ENCODE data around the gene SRPK2. TPM values are rescaled to one million over a fixed set of nuclear protein-coding genes. Genes with fewer than 3 reads are reported as not detected.
A peak's percentile ranks its signal among the peaks of the same experiment; 100 is the strongest.

Gene SRPK2
- total RNA-seq, 1 donor from 2014 or later, result 69.5 TPM

DNA sequence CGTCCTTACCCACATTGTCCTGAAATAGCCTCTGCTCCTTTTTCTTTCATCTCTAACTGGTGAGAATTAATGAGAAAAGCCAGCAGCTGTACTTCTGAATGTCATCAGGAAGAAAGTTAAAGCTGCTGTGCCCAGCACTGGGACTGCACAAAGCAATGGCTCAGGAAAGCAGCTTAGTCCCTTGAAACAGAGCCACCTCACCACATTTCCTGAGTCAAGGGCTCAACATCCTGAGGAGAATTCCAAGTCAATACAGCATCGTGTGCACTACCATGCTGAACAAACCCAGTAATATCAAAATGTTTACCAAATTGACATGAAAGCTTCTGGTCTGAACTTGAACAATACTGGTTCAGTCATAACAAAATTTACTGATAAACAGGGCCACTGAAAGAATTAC, 234.6 kb downstream of the SRPK2 start:
- H3K36me3 Mint-ChIP-seq (ENCODE audit: unreplicated experiment), result peaks cover 21% of the 10 kb centered on the region
- no peaks in the 10 kb centered on the region for H3K27me3 Mint-ChIP-seq (ENCODE audit: unreplicated experiment)
- no peak for DNase-seq (ENCODE audit: extremely low spot score, unreplicated experiment)
- TF ChIP-seq, protein P1, sequence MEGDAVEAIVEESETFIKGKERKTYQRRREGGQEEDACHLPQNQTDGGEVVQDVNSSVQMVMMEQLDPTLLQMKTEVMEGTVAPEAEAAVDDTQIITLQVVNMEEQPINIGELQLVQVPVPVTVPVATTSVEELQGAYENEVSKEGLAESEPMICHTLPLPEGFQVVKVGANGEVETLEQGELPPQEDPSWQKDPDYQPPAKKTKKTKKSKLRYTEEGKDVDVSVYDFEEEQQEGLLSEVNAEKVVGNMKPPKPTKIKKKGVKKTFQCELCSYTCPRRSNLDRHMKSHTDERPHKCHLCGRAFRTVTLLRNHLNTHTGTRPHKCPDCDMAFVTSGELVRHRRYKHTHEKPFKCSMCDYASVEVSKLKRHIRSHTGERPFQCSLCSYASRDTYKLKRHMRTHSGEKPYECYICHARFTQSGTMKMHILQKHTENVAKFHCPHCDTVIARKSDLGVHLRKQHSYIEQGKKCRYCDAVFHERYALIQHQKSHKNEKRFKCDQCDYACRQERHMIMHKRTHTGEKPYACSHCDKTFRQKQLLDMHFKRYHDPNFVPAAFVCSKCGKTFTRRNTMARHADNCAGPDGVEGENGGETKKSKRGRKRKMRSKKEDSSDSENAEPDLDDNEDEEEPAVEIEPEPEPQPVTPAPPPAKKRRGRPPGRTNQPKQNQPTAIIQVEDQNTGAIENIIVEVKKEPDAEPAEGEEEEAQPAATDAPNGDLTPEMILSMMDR (IDR thresholded peaks at IDR 0.05), result no peak
- peaks cover 8% of the 10 kb centered on the region for H3K4me1 Mint-ChIP-seq (ENCODE audit: unreplicated experiment)
- no peak overlapping the region for H3K27ac Mint-ChIP-seq (ENCODE audit: unreplicated experiment)
- H3K4me3 Mint-ChIP-seq (ENCODE audit: unreplicated experiment), result no peak overlapping the region
- no peaks in the 10 kb centered on the region for H3K9me3 Mint-ChIP-seq (ENCODE audit: unreplicated experiment)

DNA sequence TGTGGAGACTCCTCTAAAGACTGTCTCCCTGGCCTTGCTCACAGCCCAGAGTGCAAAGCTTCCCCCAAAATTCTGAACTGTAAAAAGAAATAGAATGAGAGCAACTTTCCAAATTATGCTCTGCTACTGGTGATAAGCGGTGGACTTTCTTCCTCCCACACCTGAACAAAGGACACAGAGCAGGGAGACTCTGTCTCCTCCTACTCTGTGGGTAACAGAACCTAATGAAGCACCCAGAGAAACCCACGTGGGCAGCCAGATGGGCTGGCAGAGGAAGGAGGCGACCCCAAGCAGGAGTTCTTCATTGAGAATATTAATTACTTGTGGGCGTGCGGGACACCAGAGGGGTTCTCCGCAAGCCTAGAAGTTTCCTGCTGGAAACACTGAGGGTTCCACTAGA, 235.2 kb downstream of the SRPK2 start:
- H3K27me3 Mint-ChIP-seq (ENCODE audit: unreplicated experiment), result no peaks in the 10 kb centered on the region
- TF ChIP-seq, protein P1 (IDR thresholded peaks at IDR 0.05), result no peak
- H3K4me3 Mint-ChIP-seq (ENCODE audit: unreplicated experiment), result no peak overlapping the region
- H3K9me3 Mint-ChIP-seq (ENCODE audit: unreplicated experiment), result no peaks in the 10 kb centered on the region
- peaks cover 21% of the 10 kb centered on the region for H3K36me3 Mint-ChIP-seq (ENCODE audit: unreplicated experiment)
- H3K4me1 Mint-ChIP-seq (ENCODE audit: unreplicated experiment), result peaks cover 8% of the 10 kb centered on the region
- H3K27ac Mint-ChIP-seq (ENCODE audit: unreplicated experiment), result no peak overlapping the region
- no peak for DNase-seq (ENCODE audit: extremely low spot score, unreplicated experiment)

DNA sequence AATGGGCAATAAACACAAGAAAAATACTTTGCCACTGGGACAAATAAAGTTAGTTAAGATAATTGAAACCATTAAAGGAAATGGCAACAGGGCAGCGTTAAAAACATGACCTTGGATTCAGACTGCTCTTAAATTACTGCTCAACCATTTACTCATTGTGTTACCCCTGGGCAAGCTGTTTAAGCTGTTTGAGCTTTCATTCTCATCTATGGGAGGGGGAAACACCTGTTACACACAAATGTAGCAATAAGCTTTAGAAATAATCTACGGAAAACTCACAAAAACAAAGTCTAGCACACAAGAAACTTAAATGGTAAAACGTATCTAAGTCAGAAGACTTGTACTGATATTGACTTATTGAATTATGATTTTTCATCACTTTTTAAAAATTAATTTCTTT, 237.6 kb downstream of the SRPK2 start:
- Mint-ChIP-seq H3K4me1 (ENCODE audit: unreplicated experiment) (peaks cover 10% of the 10 kb centered on the region), H3K27ac (ENCODE audit: unreplicated experiment) (no peak overlapping the region), H3K4me3 (ENCODE audit: unreplicated experiment) (no peak overlapping the region), H3K36me3 (ENCODE audit: unreplicated experiment) (peaks cover 15% of the 10 kb centered on the region), H3K9me3 (ENCODE audit: unreplicated experiment) (no peaks in the 10 kb centered on the region), H3K27me3 (ENCODE audit: unreplicated experiment) (no peaks in the 10 kb centered on the region)
- DNase-seq (ENCODE audit: extremely low spot score, unreplicated experiment), result no peak
- TF ChIP-seq, protein P1 (IDR thresholded peaks at IDR 0.05), result no peak

- H3K36me3 Mint-ChIP-seq (ENCODE audit: unreplicated experiment), result peaks cover 11% of the 10 kb centered on the region
- TF ChIP-seq, protein P1 (IDR thresholded peaks at IDR 0.05), result no peak
- DNase-seq (ENCODE audit: extremely low spot score, unreplicated experiment), result no peak
- peaks cover 14% of the 10 kb centered on the region for H3K4me1 Mint-ChIP-seq (ENCODE audit: unreplicated experiment)
- H3K27ac Mint-ChIP-seq (ENCODE audit: unreplicated experiment), result no peak overlapping the region
- H3K27me3 Mint-ChIP-seq (ENCODE audit: unreplicated experiment), result no peaks in the 10 kb centered on the region
- H3K4me3 Mint-ChIP-seq (ENCODE audit: unreplicated experiment), result no peak overlapping the region
- no peaks in the 10 kb centered on the region for H3K9me3 Mint-ChIP-seq (ENCODE audit: unreplicated experiment)
Observed at GRCh38 chr7:105149827-105150226, 238.9 kb downstream of the SRPK2 start.

- TF ChIP-seq, protein P1 (IDR thresholded peaks at IDR 0.05), result peak; percentile 59
- Mint-ChIP-seq H3K9me3 (ENCODE audit: unreplicated experiment) (no peaks in the 10 kb centered on the region), H3K4me1 (ENCODE audit: unreplicated experiment) (peaks cover 4% of the 10 kb centered on the region), H3K27ac (ENCODE audit: unreplicated experiment) (no peak overlapping the region), H3K27me3 (ENCODE audit: unreplicated experiment) (no peaks in the 10 kb centered on the region), H3K4me3 (ENCODE audit: unreplicated experiment) (no peak overlapping the region), H3K36me3 (ENCODE audit: unreplicated experiment) (peaks cover 43% of the 10 kb centered on the region)
- no peak for DNase-seq (ENCODE audit: extremely low spot score, unreplicated experiment)
Observed at GRCh38 chr7:105141068-105141467, 247.7 kb downstream of the SRPK2 start.
